Measurements from ENCODE around the gene ASB4. TPM values are rescaled to one million over a fixed set of nuclear protein-coding genes. Genes with fewer than 3 reads are reported as not detected.
"Not testable (repeated sequence)": the region's sequence is repeated elsewhere in the genome, so short reads cannot be mapped to it uniquely, and the experiment has no call there.

Gene ASB4
- total RNA-seq, 1 donor from 2014 or later: 6.3 TPM

- Histone ChIP-seq H3K27me3 (ENCODE audit: low read depth) (no peaks in the 10 kb centered on the region), H3K9me3 (replicated peaks) (no peaks in the 10 kb centered on the region), H3K4me3 (no peak overlapping the region), H3K4me1 (no peaks in the 10 kb centered on the region), H3K36me3 (no peaks in the 10 kb centered on the region), H3K27ac (replicated peaks) (no peak overlapping the region)
- DNase-seq: no peak
- intact Hi-C loops (cut with micrococcal nuclease): no loop called here
- TF ChIP-seq CTCF (IDR thresholded peaks at IDR 0.05; ENCODE audit: borderline replicate concordance): no peak
These were observed 39.1 kb upstream of the ASB4 start for GRCh38 chr7:95446618-95447017.

- intact Hi-C loops (cut with micrococcal nuclease): no loop called here
- no peaks in the 10 kb centered on the region for H3K27me3 ChIP-seq (ENCODE audit: low read depth)
- no peaks in the 10 kb centered on the region for H3K36me3 ChIP-seq
- DNase-seq: no peak
- peaks cover 16% of the 10 kb centered on the region for H3K9me3 ChIP-seq (replicated peaks)
- H3K4me3 ChIP-seq: no peak overlapping the region
- no peak for TF ChIP-seq CTCF (IDR thresholded peaks at IDR 0.05; ENCODE audit: borderline replicate concordance)
- no peaks in the 10 kb centered on the region for H3K4me1 ChIP-seq
- H3K27ac ChIP-seq (replicated peaks): no peak overlapping the region
These were observed 31.2 kb upstream of the ASB4 start for GRCh38 chr7:95454438-95455045.

- intact Hi-C loops (cut with micrococcal nuclease): no loop called here
- TF ChIP-seq CTCF (IDR thresholded peaks at IDR 0.05; ENCODE audit: borderline replicate concordance): no peak
- no peaks in the 10 kb centered on the region for H3K36me3 ChIP-seq
These were observed 27.8 kb upstream of the ASB4 start for GRCh38 chr7:95457947-95458346.

GRCh38 chr7:95460653-95461052 is 25.1 kb upstream of the ASB4 start:
- DNase-seq; intact Hi-C loops (cut with micrococcal nuclease); H3K36me3 ChIP-seq; H3K4me3 ChIP-seq; H3K27me3 ChIP-seq (ENCODE audit: low read depth); H3K27ac ChIP-seq (replicated peaks); H3K4me1 ChIP-seq: not testable (repeated sequence)
- H3K9me3 ChIP-seq (replicated peaks): peaks cover 16% of the 10 kb centered on the region

More at GRCh38 chr7:95457947-95458346, 27.8 kb upstream of the ASB4 start:
- Histone ChIP-seq H3K4me3 (no peak overlapping the region), H3K9me3 (replicated peaks) (peaks cover 16% of the 10 kb centered on the region), H3K27ac (replicated peaks) (no peak overlapping the region), H3K27me3 (ENCODE audit: low read depth) (no peaks in the 10 kb centered on the region), H3K4me1 (no peaks in the 10 kb centered on the region)
- DNase-seq: no peak

- DNase-seq: no peak
- H3K9me3 ChIP-seq (replicated peaks): no peaks in the 10 kb centered on the region
- H3K36me3 ChIP-seq: no peaks in the 10 kb centered on the region
- H3K27ac ChIP-seq (replicated peaks): no peak overlapping the region
- no peak for TF ChIP-seq CTCF (IDR thresholded peaks at IDR 0.05; ENCODE audit: borderline replicate concordance)
- intact Hi-C loops (cut with micrococcal nuclease): no loop called here
- H3K4me1 ChIP-seq: no peaks in the 10 kb centered on the region
- no peak overlapping the region for H3K4me3 ChIP-seq
- no peaks in the 10 kb centered on the region for H3K27me3 ChIP-seq (ENCODE audit: low read depth)
These were observed 17.7 kb upstream of the ASB4 start for GRCh38 chr7:95467912-95468607.

- Histone ChIP-seq H3K4me3 (no peak overlapping the region), H3K36me3 (no peaks in the 10 kb centered on the region), H3K4me1 (no peaks in the 10 kb centered on the region), H3K27ac (replicated peaks) (no peak overlapping the region), H3K27me3 (ENCODE audit: low read depth) (no peaks in the 10 kb centered on the region), H3K9me3 (replicated peaks) (no peaks in the 10 kb centered on the region)
- TF ChIP-seq CTCF (IDR thresholded peaks at IDR 0.05; ENCODE audit: borderline replicate concordance): no peak
- intact Hi-C loops (cut with micrococcal nuclease): no loop called here
- DNase-seq: no peak
These were observed 16.6 kb upstream of the ASB4 start for GRCh38 chr7:95469187-95469586.

Data from left ventricle myocardium inferior (tissue), 1 donor.